HG03039 (cell line): ENCODE data around the gene HECTD3.
"Not testable (repeated sequence)": the region's sequence is repeated elsewhere in the genome, so short reads cannot be mapped to it uniquely, and the experiment has no call there.

Experiments used
- ATAC-seq: cut with Tn5 transposase; IDR thresholded peaks from one replicate; pipeline ENCODE4 v1.9.1; 2021; ENCODE audit warnings: mild to moderate bottlenecking, moderate library complexity; ENCODE audit not compliant: unreplicated experiment

Gene HECTD3

GRCh38 chr1:45014321-45015028 is 3.4 kb upstream of the HECTD3 start:
- no peak for ATAC-seq

GRCh38 chr1:45013551-45014209 is 2.6 kb upstream of the HECTD3 start:
- ATAC-seq, result no peak

- no peak for ATAC-seq
Observed at GRCh38 chr1:45012639-45013278, 1.6 kb upstream of the HECTD3 start.

GRCh38 chr1:45011837-45012638 is 914 bp upstream of the HECTD3 start, which contains the start of gene UROD:
Gene UROD (plus strand): TSS chr1:45012254. CDS start chr1:45012266, 12 bp downstream.
- ATAC-seq, result peak; percentile 51

GRCh38 chr1:45009956-45010854 is 919 bp downstream of the HECTD3 start:
- ATAC-seq, result no peak

GRCh38 chr1:45009296-45009865 is 1.7 kb downstream of the HECTD3 start:
- ATAC-seq, result no peak

- ATAC-seq, result no peak
Observed at GRCh38 chr1:45008516-45008915, 2.6 kb downstream of the HECTD3 start.

- ATAC-seq, result no peak
Observed at GRCh38 chr1:45008076-45008475, 3.0 kb downstream of the HECTD3 start.

- no peak for ATAC-seq
Observed at GRCh38 chr1:45007311-45007710, 3.8 kb downstream of the HECTD3 start.

GRCh38 chr1:45005761-45006160 is 5.4 kb downstream of the HECTD3 start:
- ATAC-seq, result no peak

GRCh38 chr1:45004281-45004920 is 6.7 kb downstream of the HECTD3 start:
- no peak for ATAC-seq

GRCh38 chr1:45003741-45004140 is 7.4 kb downstream of the HECTD3 start:
- no peak for ATAC-seq

- no peak for ATAC-seq
Observed at GRCh38 chr1:45002650-45003645, 8.2 kb downstream of the HECTD3 start.

- ATAC-seq, result not testable (repeated sequence)
Observed at GRCh38 chr1:45001576-45001975, 9.5 kb downstream of the HECTD3 start.

GRCh38 chr1:45001011-45001481 is 10.1 kb downstream of the HECTD3 start:
- no peak for ATAC-seq

- no peak for ATAC-seq
Observed at GRCh38 chr1:44999232-44999631, 11.9 kb downstream of the HECTD3 start.

GRCh38 chr1:44995467-44996238 is 15.5 kb downstream of the HECTD3 start:
- ATAC-seq, result no peak
